Ovary (tissue), 9 donors: ENCODE results near the gene SHPK. TPM values are rescaled to one million over a fixed set of nuclear protein-coding genes. Genes with fewer than 3 reads are reported as not detected.

Experiments used
- DNase-seq, 5 donors: peaks; one replicate each; pipeline ENCODE4 v3.0.0-alpha.2; 2019 to 2020
- H3K27ac ChIP-seq, 2 donors: fragments of 200-600 bp; one replicate each; pipeline versions ENCODE4 v1.5.1 to v1.8.0; 2019 to 2022
- H3K27me3 ChIP-seq: fragments of 200-600 bp; one replicate; pipeline ENCODE4 v1.8.0; 2022
- H3K36me3 ChIP-seq: fragments of 200-600 bp; sonication (generic); one replicate; pipeline ENCODE4 v1.5.1; 2019
- H3K4me1 ChIP-seq: one replicate; pipeline ENCODE4 v1.8.1; 2013; ENCODE audit warnings: mild to moderate bottlenecking, moderate library complexity; ENCODE audit not compliant: insufficient read depth
- H3K4me3 ChIP-seq: fragments of 200-600 bp; sonication (generic); one replicate; pipeline ENCODE4 v1.5.1; 2017
- H3K9me3 ChIP-seq, 2 donors: fragments of 200-600 bp in 1 of 2; sonication (generic) in 1 of 2; one replicate each; pipeline versions ENCODE4 v1.5.1 to v1.8.1; 2013 to 2019; ENCODE audit warnings: mild to moderate bottlenecking in 1 of 2, moderate library complexity in 1 of 2
- CTCF ChIP-seq, 3 donors: fragments of 450-650 bp in 2 of 3; fragments of 200-600 bp in 1 of 3; IDR thresholded peaks; one replicate each; pipeline versions ENCODE4 v1.5.1 to v1.8.0; 2016 to 2022; ENCODE audit warnings: antibody characterized with exemption in 3 of 3, mild to moderate bottlenecking in 1 of 3
- EP300 ChIP-seq: sonication (generic); formaldehyde crosslinking; IDR thresholded peaks from one replicate; pipeline ENCODE4 v1.6.1; 2017; ENCODE audit warnings: antibody characterized with exemption
- POLR2A ChIP-seq: fragments of 450-650 bp; IDR thresholded peaks from one replicate; pipeline ENCODE4 v1.6.1; 2017; ENCODE audit warnings: antibody characterized with exemption, mild to moderate bottlenecking, moderate library complexity
- WGBS, 3 donors: extraction: QIAGEN DNeasy Blood & Tissue Kit in 1 of 3; methylation state at CpG; one replicate each; pipeline versions ENCODE4 v1.1.5 to v1.1.7; 2013 to 2017; 5-methylcytosine and 5-hydroxymethylcytosine counted together
- intact Hi-C, 4 donors: fragments of 100-400 bp; cut with DNase I; formaldehyde crosslinking; loops; one replicate each; pipeline versions ENCODE4 v1.11.0 to v1.15.1; 2022 to 2023
- polyA plus RNA-seq, 2 donors: library from polyadenylated mRNA; stranded (reverse); fragments of 200-250 nt in 1 of 2; fragments of 350-450 nt in 1 of 2; fragmentation: Illumina TruSeq in 1 of 2; extraction: RNeasy Lipid Tissue Mini Kit (QIAGEN cat#74804) in 1 of 2; gene quantifications; one replicate each; pipeline ENCODE4 v1.2.3, GENCODE V29; 2013 to 2014
- total RNA-seq, 7 donors: library from RNA; depleted of rRNA in 2 of 7; stranded (reverse); fragments of >200 nt in 2 of 7; fragmentation: NEBNext Ultra II Directional in 3 of 7; extraction: Animal tissue kit (Norgen Biotek cat#: 25700) in 3 of 7; gene quantifications; one replicate each; pipeline versions ENCODE4 v1.1.0 to v1.2.4, GENCODE V29; 2016 to 2023
- donor health status: DM: no; HTN: no; CAD: no; lungs with moderate emphysema.
- donor health status: DM: no; HTN: no; CAD: no.
- donor health status: Bipolar disorder and iron deficiency.
- donor health status: DM: yes; HTN: yes; CAD: no.
- donor health status: DM: no; HTN: no; CAD: no.
- donor health status: DM: yes; HTN: yes; CAD: no.

SHPK gene
- total and polyA plus RNA-seq, 9 donors = 6.6 to 16.6 (median 13.0) TPM

GRCh38 chr17:3682033-3682432 is 46.0 kb upstream of the SHPK start:
- Histone ChIP-seq H3K36me3 (no peaks in the 10 kb centered on the region), H3K27me3 (no peaks in the 10 kb centered on the region), H3K4me3 (no peak overlapping the region), H3K9me3 (no peaks in the 10 kb centered on the region), H3K27ac (no peak overlapping the region), H3K4me1 (no peaks in the 10 kb centered on the region)
- 86 to 89% (median 87%) methylated on average over 12 of the region's 12 CpGs for WGBS, 3 donors
- DNase-seq = no peak
- TF ChIP-seq EP300 (no peak), CTCF (IDR thresholded peaks at IDR 0.05) (no peak), POLR2A (no peak)
- intact Hi-C loops = no loop called here

- 75 to 76% (median 75%) methylated on average over 20 of the region's 20 CpGs for WGBS, 3 donors
- intact Hi-C loops = no loop called here
Measured at GRCh38 chr17:3681565-3681964, 45.5 kb upstream of the SHPK start.

GRCh38 chr17:3681057-3681456 is 45.0 kb upstream of the SHPK start:
- no peaks in the 10 kb centered on the region for H3K27me3 ChIP-seq
- no peaks in the 10 kb centered on the region for H3K4me1 ChIP-seq
- WGBS, 3 donors = 77 to 87% (median 80%) methylated on average over 12 of the region's 12 CpGs
- H3K36me3 ChIP-seq = no peaks in the 10 kb centered on the region
- H3K4me3 ChIP-seq = no peak overlapping the region
- no peak for DNase-seq
- TF ChIP-seq EP300 (no peak), CTCF (IDR thresholded peaks at IDR 0.05) (no peak), POLR2A (no peak)
- intact Hi-C loops = no loop called here
- no peaks in the 10 kb centered on the region for H3K9me3 ChIP-seq
- no peak overlapping the region for H3K27ac ChIP-seq

More at GRCh38 chr17:3681565-3681964, 45.5 kb upstream of the SHPK start:
- Histone ChIP-seq H3K9me3 (no peaks in the 10 kb centered on the region), H3K36me3 (no peaks in the 10 kb centered on the region), H3K27me3 (no peaks in the 10 kb centered on the region), H3K27ac (no peak overlapping the region), H3K4me3 (no peak overlapping the region), H3K4me1 (no peaks in the 10 kb centered on the region)
- TF ChIP-seq POLR2A (no peak), EP300 (no peak), CTCF (IDR thresholded peaks at IDR 0.05) (no peak)
- no peak for DNase-seq

GRCh38 chr17:3679531-3680126 is 43.6 kb upstream of the SHPK start:
- H3K27ac ChIP-seq = no peak overlapping the region
- H3K27me3 ChIP-seq = no peaks in the 10 kb centered on the region
- DNase-seq = no peak
- no peak overlapping the region for H3K4me3 ChIP-seq
- WGBS, 3 donors = 47 to 54% (median 50%) methylated on average over 19 to 20 of the region's 20 CpGs
- H3K4me1 ChIP-seq = no peaks in the 10 kb centered on the region
- H3K9me3 ChIP-seq = no peaks in the 10 kb centered on the region
- TF ChIP-seq POLR2A = no peak
- TF ChIP-seq EP300 = no peak
- TF ChIP-seq CTCF (IDR thresholded peaks at IDR 0.05) = no peak
- intact Hi-C loops = no loop called here
- H3K36me3 ChIP-seq = no peaks in the 10 kb centered on the region
